ENCODE data around the gene ATF6.
"Not testable (repeated sequence)": the region's sequence is repeated elsewhere in the genome, so short reads cannot be mapped to it uniquely, and the experiment has no call there.

ATF6 gene

DNA sequence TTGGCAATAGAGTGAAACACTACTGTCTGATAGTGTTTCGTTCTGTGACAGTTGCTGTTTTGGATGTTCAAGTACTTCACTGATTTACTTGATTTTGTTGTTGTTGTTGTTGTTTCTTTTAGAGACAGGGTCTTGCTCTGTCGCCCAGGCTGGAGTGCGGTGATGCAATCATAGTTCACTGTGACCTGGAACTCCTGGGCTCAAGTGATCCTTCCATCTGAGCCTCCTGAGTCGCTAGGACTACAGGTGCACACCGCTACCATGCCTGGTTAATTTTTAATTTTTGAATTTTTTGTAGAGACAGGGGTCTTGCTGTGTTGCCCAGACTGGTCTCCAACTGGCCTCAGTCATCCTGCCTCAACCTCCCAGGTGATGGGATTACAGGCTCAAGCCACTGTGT lies 2.3 kb downstream of the ATF6 start:
- no peak overlapping the region for H3K4me3 ChIP-seq (ENCODE audit: low read depth, low read length)
- DNase-seq (ENCODE audit: low read depth), result no peak
- no peak for TF ChIP-seq POLR2A (IDR thresholded peaks at IDR 0.05; ENCODE audit: extremely low read depth, insufficient read length)
- TF ChIP-seq, protein P1, sequence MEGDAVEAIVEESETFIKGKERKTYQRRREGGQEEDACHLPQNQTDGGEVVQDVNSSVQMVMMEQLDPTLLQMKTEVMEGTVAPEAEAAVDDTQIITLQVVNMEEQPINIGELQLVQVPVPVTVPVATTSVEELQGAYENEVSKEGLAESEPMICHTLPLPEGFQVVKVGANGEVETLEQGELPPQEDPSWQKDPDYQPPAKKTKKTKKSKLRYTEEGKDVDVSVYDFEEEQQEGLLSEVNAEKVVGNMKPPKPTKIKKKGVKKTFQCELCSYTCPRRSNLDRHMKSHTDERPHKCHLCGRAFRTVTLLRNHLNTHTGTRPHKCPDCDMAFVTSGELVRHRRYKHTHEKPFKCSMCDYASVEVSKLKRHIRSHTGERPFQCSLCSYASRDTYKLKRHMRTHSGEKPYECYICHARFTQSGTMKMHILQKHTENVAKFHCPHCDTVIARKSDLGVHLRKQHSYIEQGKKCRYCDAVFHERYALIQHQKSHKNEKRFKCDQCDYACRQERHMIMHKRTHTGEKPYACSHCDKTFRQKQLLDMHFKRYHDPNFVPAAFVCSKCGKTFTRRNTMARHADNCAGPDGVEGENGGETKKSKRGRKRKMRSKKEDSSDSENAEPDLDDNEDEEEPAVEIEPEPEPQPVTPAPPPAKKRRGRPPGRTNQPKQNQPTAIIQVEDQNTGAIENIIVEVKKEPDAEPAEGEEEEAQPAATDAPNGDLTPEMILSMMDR (IDR thresholded peaks at IDR 0.05; ENCODE audit: low read depth, low read length), result no peak
- TF ChIP-seq MYC (IDR thresholded peaks at IDR 0.05; ENCODE audit: low read depth, low read length), result no peak
- TF ChIP-seq, protein P2, sequence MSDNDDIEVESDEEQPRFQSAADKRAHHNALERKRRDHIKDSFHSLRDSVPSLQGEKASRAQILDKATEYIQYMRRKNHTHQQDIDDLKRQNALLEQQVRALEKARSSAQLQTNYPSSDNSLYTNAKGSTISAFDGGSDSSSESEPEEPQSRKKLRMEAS (IDR thresholded peaks at IDR 0.05; ENCODE audit: low read depth, low read length), result no peak

DNA sequence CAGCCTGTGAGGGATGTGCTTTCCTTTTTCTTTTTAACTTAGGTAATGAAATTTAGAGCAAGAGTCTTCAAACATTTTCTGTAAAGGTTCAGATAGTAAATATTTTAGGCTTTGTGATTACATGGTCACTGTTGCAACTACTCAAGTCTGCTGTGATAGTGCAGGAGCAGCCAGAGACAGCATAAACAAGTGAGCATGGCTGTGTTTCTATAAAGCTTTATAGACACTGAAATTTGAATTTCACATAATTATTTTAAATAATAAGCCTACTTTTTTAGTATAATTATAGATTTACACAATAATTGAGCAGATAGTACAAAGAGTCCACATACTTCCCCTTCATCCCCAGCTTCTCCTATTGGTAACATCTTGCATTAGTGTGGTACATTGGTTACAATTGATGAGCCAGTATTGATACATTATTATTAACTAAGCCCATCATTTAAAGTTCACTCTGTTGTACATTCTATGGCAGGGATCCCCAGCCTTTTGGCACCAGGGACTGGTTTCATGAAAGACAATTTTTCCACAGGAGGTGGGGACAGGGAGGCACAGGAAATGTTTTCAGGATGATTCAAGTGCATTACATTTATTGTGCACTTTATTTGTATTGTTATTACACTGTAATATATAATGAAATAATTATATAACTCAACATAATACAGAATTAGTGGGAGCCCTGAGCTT lies 3.0 kb downstream of the ATF6 start:
- DNase-seq (ENCODE audit: low read depth), result no peak
- no peak overlapping the region for H3K4me3 ChIP-seq (ENCODE audit: low read depth, low read length)
- TF ChIP-seq MYC (IDR thresholded peaks at IDR 0.05; ENCODE audit: low read depth, low read length) (no peak), POLR2A (IDR thresholded peaks at IDR 0.05; ENCODE audit: extremely low read depth, insufficient read length) (no peak)
- TF ChIP-seq, protein P2 (IDR thresholded peaks at IDR 0.05; ENCODE audit: low read depth, low read length), result no peak
- TF ChIP-seq, protein P1 (IDR thresholded peaks at IDR 0.05; ENCODE audit: low read depth, low read length), result no peak

DNA sequence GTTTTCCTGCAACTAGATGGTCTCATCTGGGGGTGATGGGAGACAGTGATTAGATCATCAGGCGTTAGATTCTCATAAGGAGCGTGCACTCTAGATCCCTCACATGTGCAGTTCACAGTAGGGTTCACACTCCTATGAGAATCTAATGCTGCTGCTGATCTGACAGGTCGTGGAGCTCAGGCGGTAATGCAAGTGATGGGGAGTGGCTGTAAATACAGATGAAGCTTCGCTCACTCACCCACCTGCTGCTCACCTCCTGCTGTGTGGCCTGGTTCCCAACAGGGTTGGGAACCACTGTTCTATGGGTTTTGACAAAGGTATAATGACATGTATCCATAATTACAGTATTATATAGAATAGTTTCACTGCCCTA lies 3.5 kb downstream of the ATF6 start:
- not testable (repeated sequence) for DNase-seq (ENCODE audit: low read depth); H3K4me3 ChIP-seq (ENCODE audit: low read depth, low read length)

DNA sequence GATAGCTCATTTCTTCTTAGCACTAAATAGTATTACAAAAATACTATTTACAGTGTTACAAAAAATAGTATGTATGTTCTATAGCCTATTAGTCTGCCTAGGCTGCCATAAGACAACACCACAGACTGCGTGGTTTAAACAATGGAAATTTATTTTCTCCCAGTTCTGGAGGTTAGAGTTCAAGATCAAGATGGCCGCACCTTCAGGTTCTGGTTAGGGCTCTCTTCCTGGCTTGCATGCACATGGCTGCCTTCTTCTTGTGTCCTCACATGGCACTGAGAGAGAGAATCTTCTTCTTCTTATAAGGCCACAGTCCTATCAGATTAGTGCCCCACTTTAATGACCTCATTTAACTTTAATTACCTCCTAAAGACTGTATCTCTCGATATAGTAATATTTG lies 4.1 kb downstream of the ATF6 start:
- TF ChIP-seq, protein P2 (IDR thresholded peaks at IDR 0.05; ENCODE audit: low read depth, low read length), result no peak
- TF ChIP-seq MYC (IDR thresholded peaks at IDR 0.05; ENCODE audit: low read depth, low read length) (no peak), POLR2A (IDR thresholded peaks at IDR 0.05; ENCODE audit: extremely low read depth, insufficient read length) (no peak)
- TF ChIP-seq, protein P1 (IDR thresholded peaks at IDR 0.05; ENCODE audit: low read depth, low read length), result no peak
- no peak overlapping the region for H3K4me3 ChIP-seq (ENCODE audit: low read depth, low read length)
- no peak for DNase-seq (ENCODE audit: low read depth)

DNA sequence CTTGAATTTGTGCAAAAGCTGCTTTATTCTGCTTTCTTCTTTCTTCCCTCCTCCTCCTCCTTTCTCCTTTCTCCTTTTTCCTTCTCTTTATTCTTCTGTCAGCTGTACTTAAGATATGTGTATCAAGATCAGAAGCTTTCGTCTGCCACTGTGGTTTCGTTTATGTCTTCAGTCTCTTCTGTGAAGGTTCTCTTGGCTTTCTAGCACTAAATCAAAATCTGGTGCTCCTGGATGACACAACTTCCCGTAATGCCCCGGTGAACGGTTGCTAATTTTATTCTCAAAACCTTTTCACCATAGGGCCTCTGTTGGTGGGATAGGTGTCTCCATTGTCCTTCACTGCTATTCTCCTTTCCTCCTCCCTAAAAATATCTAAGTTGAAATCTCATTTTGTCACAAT lies 5.0 kb downstream of the ATF6 start:
- no peak overlapping the region for H3K4me3 ChIP-seq (ENCODE audit: low read depth, low read length)
- TF ChIP-seq POLR2A (IDR thresholded peaks at IDR 0.05; ENCODE audit: extremely low read depth, insufficient read length) (no peak), MYC (IDR thresholded peaks at IDR 0.05; ENCODE audit: low read depth, low read length) (no peak)
- TF ChIP-seq, protein P1 (IDR thresholded peaks at IDR 0.05; ENCODE audit: low read depth, low read length), result no peak
- TF ChIP-seq, protein P2 (IDR thresholded peaks at IDR 0.05; ENCODE audit: low read depth, low read length), result no peak
- DNase-seq (ENCODE audit: low read depth), result no peak

DNA sequence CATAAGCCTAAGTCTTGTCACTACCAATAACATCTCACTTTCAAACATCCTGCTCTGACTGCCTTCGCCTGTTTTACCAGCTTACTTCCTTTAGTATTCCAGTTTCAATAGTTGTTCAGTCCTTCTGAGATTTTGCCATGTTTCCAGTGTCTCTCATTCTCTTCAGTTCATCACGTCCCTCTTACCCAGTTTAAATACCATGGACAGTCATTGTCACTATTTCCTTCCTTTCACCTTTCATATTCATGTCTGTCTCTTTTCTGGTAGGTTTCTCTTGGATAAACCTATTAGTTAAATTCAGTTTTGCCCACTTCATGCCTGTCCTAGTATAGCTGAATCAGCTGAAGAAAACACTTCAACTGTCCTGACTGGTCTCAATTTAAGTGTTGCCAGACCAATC lies 5.9 kb downstream of the ATF6 start:
- DNase-seq (ENCODE audit: low read depth), result no peak
- no peak overlapping the region for H3K4me3 ChIP-seq (ENCODE audit: low read depth, low read length)
- TF ChIP-seq, protein P1 (IDR thresholded peaks at IDR 0.05; ENCODE audit: low read depth, low read length), result no peak
- no peak for TF ChIP-seq MYC (IDR thresholded peaks at IDR 0.05; ENCODE audit: low read depth, low read length)
- no peak for TF ChIP-seq POLR2A (IDR thresholded peaks at IDR 0.05; ENCODE audit: extremely low read depth, insufficient read length)
- TF ChIP-seq, protein P2 (IDR thresholded peaks at IDR 0.05; ENCODE audit: low read depth, low read length), result no peak

Data from NB4 (cell line).